SK-N-MC (cell line): ENCODE measurements around the gene ALDH1A2.

Source experiments
- EZH2 ChIP-seq: fragments of 200-600 bp; sonication (generic); IDR thresholded peaks from one replicate; pipeline ENCODE4 v1.6.1; 2017; ENCODE audit warnings: antibody characterized with exemption
- FOXP2 ChIP-seq: optimal IDR thresholded peaks from 2 replicates; pipeline ENCODE3; 2011; ENCODE audit warnings: mild to moderate bottlenecking, moderate library complexity; ENCODE audit not compliant: insufficient read depth; ENCODE audit errors: extremely low read length, control extremely low read depth
- POLR2AphosphoS5 ChIP-seq: IDR thresholded peaks from 2 replicates; pipeline ENCODE4 v1.6.1; 2012; ENCODE audit warnings: mild to moderate bottlenecking, low read depth, low read length, borderline replicate concordance

DNA sequence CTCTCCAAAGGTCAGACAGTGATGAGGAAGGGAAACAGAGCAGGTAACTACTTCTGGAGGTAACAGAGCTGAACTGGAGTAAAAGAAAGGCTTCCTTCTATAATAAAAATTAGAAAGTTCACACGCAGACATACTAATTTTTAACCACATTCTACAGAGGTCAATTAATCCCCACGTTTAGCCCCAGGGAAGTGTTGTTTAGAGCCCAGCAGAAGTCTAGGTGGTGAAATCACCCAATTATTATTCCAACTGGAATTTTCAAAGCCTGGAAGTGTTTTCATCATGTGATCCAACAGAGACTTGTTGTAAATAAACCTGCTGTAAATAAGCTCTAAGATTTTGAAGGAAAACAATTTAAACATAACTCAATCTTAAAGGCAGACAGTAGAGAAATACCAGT, 6.8 kb downstream of the ALDH1A2 start:
- no peak for TF ChIP-seq EZH2
- TF ChIP-seq POLR2AphosphoS5, result no peak
- no peak for TF ChIP-seq FOXP2
